Stomach (tissue), 9 donors: ENCODE data around the gene DHFR. TPM values are rescaled to one million over a fixed set of nuclear protein-coding genes. Genes with fewer than 3 reads are reported as not detected.

Experiments used
- DNase-seq, 2 donors: peaks; one replicate each; pipeline versions ENCODE4 v3.0.0 to v3.0.0-alpha.2; 2013 to 2019
- H3K27ac ChIP-seq, 5 donors: fragments of 200-600 bp in 4 of 5; sonication (generic) in 4 of 5; one replicate each; pipeline ENCODE4 v1.5.1; 2013 to 2019; ENCODE audit warnings: mild to moderate bottlenecking in 1 of 5, moderate library complexity in 1 of 5
- H3K27me3 ChIP-seq, 3 donors: fragments of 200-600 bp; sonication (generic); one replicate each; pipeline ENCODE4 v1.5.1; 2017 to 2019; ENCODE audit warnings: mixed run types in 1 of 3
- H3K36me3 ChIP-seq, 4 donors: fragments of 200-600 bp; sonication (generic); 1 replicate in 3 of 4; 2 replicates in 1 of 4; pipeline ENCODE4 v1.5.1; 2016 to 2019
- H3K4me1 ChIP-seq, 4 donors: fragments of 200-600 bp; sonication (generic); one replicate each; pipeline ENCODE4 v1.5.1; 2016 to 2019
- H3K4me3 ChIP-seq, 4 donors: fragments of 200-600 bp; sonication (generic) in 3 of 4; one replicate each; pipeline ENCODE4 v1.5.1; 2016 to 2019; ENCODE audit warnings: mild to moderate bottlenecking in 1 of 4
- H3K9me3 ChIP-seq, 4 donors: fragments of 200-600 bp; sonication (generic); one replicate each; pipeline ENCODE4 v1.5.1; 2016 to 2019
- EP300 ChIP-seq: sonication (generic); formaldehyde crosslinking; IDR thresholded peaks from one replicate; pipeline ENCODE4 v1.6.1; 2017; ENCODE audit warnings: antibody characterized with exemption
- POLR2A ChIP-seq, 4 donors: fragments of 450-650 bp; IDR thresholded peaks; one replicate each; pipeline ENCODE4 v1.6.1; 2016; ENCODE audit warnings: antibody characterized with exemption in 4 of 4, control low read depth in 2 of 4, mild to moderate bottlenecking in 1 of 4, moderate library complexity in 1 of 4
- POLR2AphosphoS5 ChIP-seq, 3 donors: sonication (generic); formaldehyde crosslinking; IDR thresholded peaks; one replicate each; pipeline ENCODE4 v1.6.1; 2016; ENCODE audit warnings: antibody characterized with exemption in 3 of 3
- WGBS, 5 donors: extraction: QIAGEN DNeasy Blood & Tissue Kit in 3 of 5; methylation state at CpG; one replicate each; pipeline versions ENCODE4 v1.1.5 to v1.1.7; 2013 to 2018; 5-methylcytosine and 5-hydroxymethylcytosine counted together
- intact Hi-C: fragments of 100-400 bp; cut with DNase I; formaldehyde crosslinking; loops from one replicate; pipeline ENCODE4 v1.15.1; 2023; ENCODE audit warnings: low total_unique reads
- polyA plus RNA-seq, 3 donors: library from polyadenylated mRNA; stranded (reverse); fragments of 200-250 nt; gene quantifications; one replicate each; pipeline ENCODE4 v1.2.3, GENCODE V29; 2013
- total RNA-seq, 5 donors: library from RNA; depleted of rRNA; stranded (reverse); fragments of >200 nt; gene quantifications; one replicate each; pipeline versions ENCODE4 v1.1.0 to v1.2.3, GENCODE V29; 2014 to 2016
- TF ChIP-seq, protein P1 (sequence below), 7 experiments: fragments of 450-650 bp in 4 of 7; fragments of 200-600 bp in 3 of 7; sonication (generic) in 3 of 7; IDR thresholded peaks; one replicate each; pipeline ENCODE4 v1.5.1; 2016 to 2019; ENCODE audit warnings: antibody characterized with exemption in 7 of 7, control low read depth in 2 of 7, mild to moderate bottlenecking in 1 of 7
- donor health status: healthy with polysubstance abuse.
- donor health status: Bipolar disorder and iron deficiency.
- donor health status: healthy.

The DHFR gene
- total and polyA plus RNA-seq, 8 donors = 2.8 to 16.7 (median 6.8) TPM

- DNase-seq = no peak
- no peak overlapping the region for H3K27ac ChIP-seq
- no peaks in the 10 kb centered on the region for H3K9me3 ChIP-seq
- no peaks in the 10 kb centered on the region for H3K4me1 ChIP-seq
- TF ChIP-seq POLR2AphosphoS5 (IDR thresholded peaks at IDR 0.05) (no peak), POLR2A (IDR thresholded peaks at IDR 0.05) (no peak), EP300 (no peak)
- TF ChIP-seq, protein P1, sequence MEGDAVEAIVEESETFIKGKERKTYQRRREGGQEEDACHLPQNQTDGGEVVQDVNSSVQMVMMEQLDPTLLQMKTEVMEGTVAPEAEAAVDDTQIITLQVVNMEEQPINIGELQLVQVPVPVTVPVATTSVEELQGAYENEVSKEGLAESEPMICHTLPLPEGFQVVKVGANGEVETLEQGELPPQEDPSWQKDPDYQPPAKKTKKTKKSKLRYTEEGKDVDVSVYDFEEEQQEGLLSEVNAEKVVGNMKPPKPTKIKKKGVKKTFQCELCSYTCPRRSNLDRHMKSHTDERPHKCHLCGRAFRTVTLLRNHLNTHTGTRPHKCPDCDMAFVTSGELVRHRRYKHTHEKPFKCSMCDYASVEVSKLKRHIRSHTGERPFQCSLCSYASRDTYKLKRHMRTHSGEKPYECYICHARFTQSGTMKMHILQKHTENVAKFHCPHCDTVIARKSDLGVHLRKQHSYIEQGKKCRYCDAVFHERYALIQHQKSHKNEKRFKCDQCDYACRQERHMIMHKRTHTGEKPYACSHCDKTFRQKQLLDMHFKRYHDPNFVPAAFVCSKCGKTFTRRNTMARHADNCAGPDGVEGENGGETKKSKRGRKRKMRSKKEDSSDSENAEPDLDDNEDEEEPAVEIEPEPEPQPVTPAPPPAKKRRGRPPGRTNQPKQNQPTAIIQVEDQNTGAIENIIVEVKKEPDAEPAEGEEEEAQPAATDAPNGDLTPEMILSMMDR (IDR thresholded peaks at IDR 0.05) = no peak
- no peaks in the 10 kb centered on the region for H3K27me3 ChIP-seq
- H3K36me3 ChIP-seq = no peaks in the 10 kb centered on the region
- no peak overlapping the region for H3K4me3 ChIP-seq
- intact Hi-C loops = no loop called here
These were observed 47.4 kb downstream of the DHFR start for GRCh38 chr5:80607343-80607742.

DNA sequence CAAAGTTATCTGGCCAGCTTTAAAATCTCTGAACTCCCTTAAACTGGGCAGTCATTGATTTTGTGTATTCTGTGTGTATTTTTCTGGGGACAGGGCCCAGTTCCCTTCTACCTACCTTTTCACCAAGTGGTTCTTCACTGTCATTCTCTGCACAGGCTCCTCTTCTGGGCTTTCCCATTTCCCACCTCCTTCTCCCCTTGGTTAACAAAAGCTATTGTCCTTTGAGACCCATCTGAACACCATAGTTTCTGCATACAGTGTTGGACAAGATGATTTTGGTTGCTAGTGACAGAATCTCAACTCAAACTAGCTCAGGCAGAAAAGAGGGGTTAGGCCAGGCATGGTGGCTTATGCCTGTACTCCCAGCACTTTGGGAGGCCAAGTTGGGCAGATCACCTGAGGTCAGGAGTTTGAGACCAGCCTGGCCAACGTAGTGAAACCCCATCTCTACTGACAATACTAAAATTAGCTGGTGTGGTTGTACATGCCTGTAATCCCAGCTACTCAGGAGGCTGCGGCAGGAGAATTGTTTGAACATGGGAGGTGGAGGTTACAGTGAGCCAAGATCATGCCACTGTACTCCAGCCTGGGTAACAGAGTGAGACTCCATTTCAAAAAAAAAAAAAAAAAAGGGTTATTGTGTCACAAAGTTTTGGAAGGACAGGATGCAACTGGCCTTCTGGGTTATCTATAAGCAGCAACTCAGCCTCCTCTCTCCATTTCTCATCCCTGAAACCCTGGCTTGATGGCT, 53.7 kb downstream of the DHFR start:
- H3K36me3 ChIP-seq = no peaks in the 10 kb centered on the region
- no peak overlapping the region for H3K4me3 ChIP-seq
- TF ChIP-seq, protein P1 (IDR thresholded peaks at IDR 0.05) = no peak
- TF ChIP-seq EP300 = no peak
- no peak for TF ChIP-seq POLR2A (IDR thresholded peaks at IDR 0.05)
- TF ChIP-seq POLR2AphosphoS5 (IDR thresholded peaks at IDR 0.05) = no peak
- no peaks in the 10 kb centered on the region for H3K4me1 ChIP-seq
- no peak overlapping the region for H3K27ac ChIP-seq
- no peaks in the 10 kb centered on the region for H3K9me3 ChIP-seq
- intact Hi-C loops = no loop called here
- no peaks in the 10 kb centered on the region for H3K27me3 ChIP-seq
- 87 to 96% (median 90%) methylated on average over 2 of the region's 2 CpGs for WGBS, 5 donors
- DNase-seq = no peak

GRCh38 chr5:80597500-80597899, 57.3 kb downstream of the DHFR start:
- no peaks in the 10 kb centered on the region for H3K36me3 ChIP-seq
- H3K9me3 ChIP-seq = no peaks in the 10 kb centered on the region
- H3K27ac ChIP-seq = no peak overlapping the region
- WGBS, 5 donors = 55 to 69% (median 61%) methylated on average over 7 of the region's 7 CpGs
- no peaks in the 10 kb centered on the region for H3K27me3 ChIP-seq
- H3K4me1 ChIP-seq = no peaks in the 10 kb centered on the region
- H3K4me3 ChIP-seq = no peak overlapping the region
- DNase-seq = no peak
- intact Hi-C loops = no loop called here
- TF ChIP-seq, protein P1 (IDR thresholded peaks at IDR 0.05) = no peak
- TF ChIP-seq POLR2AphosphoS5 (IDR thresholded peaks at IDR 0.05) (no peak), EP300 (no peak), POLR2A (IDR thresholded peaks at IDR 0.05) (no peak)

DNA sequence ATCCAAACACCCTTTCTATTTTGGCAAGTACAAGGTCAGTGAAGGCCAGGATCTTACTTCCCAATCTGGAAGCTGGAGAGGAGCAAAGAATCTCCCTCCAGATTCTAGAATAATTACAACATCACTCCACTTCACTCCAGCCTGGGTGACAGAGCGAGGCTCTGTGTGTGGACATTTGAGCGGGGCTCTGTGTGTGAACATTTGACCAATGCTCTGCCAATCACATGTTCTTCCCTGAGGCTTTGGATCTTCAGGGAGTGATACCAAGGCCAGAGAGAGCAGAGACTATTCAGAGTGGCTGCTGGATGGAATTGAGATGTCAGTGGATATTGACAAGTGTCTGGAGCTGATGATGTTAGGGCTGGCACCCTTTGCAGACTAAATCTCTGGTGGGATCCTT, 60.0 kb downstream of the DHFR start:
- WGBS, 5 donors = 76 to 97% (median 88%) methylated on average over 2 of the region's 2 CpGs

More for the DNA sequence above, 60.0 kb downstream of the DHFR start:
- Histone ChIP-seq H3K27me3 (no peaks in the 10 kb centered on the region), H3K4me3 (no peak overlapping the region), H3K36me3 (no peaks in the 10 kb centered on the region), H3K9me3 (no peaks in the 10 kb centered on the region), H3K27ac (no peak overlapping the region), H3K4me1 (no peaks in the 10 kb centered on the region)
- TF ChIP-seq POLR2A (IDR thresholded peaks at IDR 0.05) (no peak), POLR2AphosphoS5 (IDR thresholded peaks at IDR 0.05) (no peak), EP300 (no peak)
- TF ChIP-seq, protein P1 (IDR thresholded peaks at IDR 0.05) = no peak
- intact Hi-C loops = no loop called here
- no peak for DNase-seq
